Endothelial cell of umbilical vein (primary cell): Measurements from ENCODE around the gene TCERG1.

Experiments
- EZH2 ChIP-seq: IDR thresholded peaks from 2 replicates; pipeline ENCODE4 v1.6.1; 2012; ENCODE audit warnings: borderline replicate concordance, low read depth, mild to moderate bottlenecking, moderate library complexity, low read length, inconsistent platforms; ENCODE audit not compliant: severe bottlenecking
- FOS ChIP-seq: IDR thresholded peaks from 2 replicates; pipeline ENCODE4 v1.6.1; 2011; ENCODE audit warnings: mild to moderate bottlenecking, low read length, moderate library complexity, borderline replicate concordance; ENCODE audit not compliant: insufficient read depth
- GATA2 ChIP-seq: IDR thresholded peaks from 2 replicates; pipeline ENCODE4 v1.7.0; 2011; ENCODE audit warnings: low read depth, mild to moderate bottlenecking, moderate library complexity, mixed read lengths, low read length; ENCODE audit not compliant: insufficient read length, insufficient read depth
- JUN ChIP-seq: IDR thresholded peaks from 2 replicates; pipeline ENCODE4 v1.6.1; 2011; ENCODE audit warnings: borderline replicate concordance, low read depth; ENCODE audit not compliant: insufficient read length, insufficient read depth
- MYC ChIP-seq: IDR thresholded peaks from one replicate; pipeline ENCODE4 v1.6.1; 2011; ENCODE audit warnings: mild to moderate bottlenecking, low read depth, low read length
- POLR2A ChIP-seq: IDR thresholded peaks from 2 replicates; pipeline ENCODE4 v1.6.1; 2012; ENCODE audit warnings: low read depth, mild to moderate bottlenecking, control low read depth, low read length
- POLR2AphosphoS5 ChIP-seq: IDR thresholded peaks from 2 replicates; pipeline ENCODE4 v1.6.1; 2012; ENCODE audit warnings: low read depth, mild to moderate bottlenecking, control low read depth, low read length, moderate library complexity; ENCODE audit not compliant: insufficient read depth
- TF ChIP-seq, protein P1 (sequence below), 2 donors: IDR thresholded peaks; 1 replicate in 1 of 2; 2 replicates in 1 of 2; pipeline ENCODE4 v1.5.1; 2011; ENCODE audit warnings: low read length in 2 of 2, mild to moderate bottlenecking in 2 of 2, moderate library complexity in 2 of 2, control low read depth in 1 of 2, inconsistent platforms in 1 of 2, low read depth in 1 of 2; ENCODE audit not compliant: insufficient read depth in 1 of 2; ENCODE audit errors: extremely low read depth in 1 of 2
- TF ChIP-seq, protein P2 (sequence below): IDR thresholded peaks from 2 replicates; pipeline ENCODE4 v1.6.1; 2011; ENCODE audit not compliant: insufficient read depth, insufficient read length

DNA sequence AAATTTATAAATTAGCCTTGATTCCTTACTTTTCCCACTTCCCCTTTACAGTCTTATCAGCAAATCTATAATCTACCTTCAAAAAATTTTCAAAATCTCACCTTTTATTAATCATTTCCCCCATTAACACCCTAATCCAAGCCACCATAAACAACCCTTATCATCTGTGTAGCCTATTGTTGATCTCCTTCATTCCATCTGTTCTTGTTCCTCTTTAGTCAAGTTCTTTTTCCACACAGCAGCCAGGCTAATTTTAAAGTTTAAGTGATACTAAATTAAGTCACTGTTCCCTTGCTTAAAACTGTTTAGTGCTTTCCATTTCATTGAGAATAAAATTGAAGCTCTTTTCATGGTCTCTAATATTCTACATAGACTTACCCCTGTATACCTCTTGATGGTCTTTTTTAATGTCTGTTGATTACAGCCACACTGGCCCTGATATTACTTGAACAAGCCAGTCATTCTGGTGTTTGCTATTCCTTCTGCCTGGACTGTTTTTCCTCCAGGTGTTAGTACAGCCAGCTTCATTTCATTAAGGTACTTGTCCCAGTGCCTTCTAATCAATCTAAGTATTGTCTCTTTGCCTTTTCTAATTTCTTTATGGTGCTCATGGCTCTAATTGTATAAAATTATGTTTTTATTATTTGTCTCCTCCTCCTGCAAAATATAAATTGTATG lies 37.7 kb downstream of the TCERG1 start:
- TF ChIP-seq, protein P1, sequence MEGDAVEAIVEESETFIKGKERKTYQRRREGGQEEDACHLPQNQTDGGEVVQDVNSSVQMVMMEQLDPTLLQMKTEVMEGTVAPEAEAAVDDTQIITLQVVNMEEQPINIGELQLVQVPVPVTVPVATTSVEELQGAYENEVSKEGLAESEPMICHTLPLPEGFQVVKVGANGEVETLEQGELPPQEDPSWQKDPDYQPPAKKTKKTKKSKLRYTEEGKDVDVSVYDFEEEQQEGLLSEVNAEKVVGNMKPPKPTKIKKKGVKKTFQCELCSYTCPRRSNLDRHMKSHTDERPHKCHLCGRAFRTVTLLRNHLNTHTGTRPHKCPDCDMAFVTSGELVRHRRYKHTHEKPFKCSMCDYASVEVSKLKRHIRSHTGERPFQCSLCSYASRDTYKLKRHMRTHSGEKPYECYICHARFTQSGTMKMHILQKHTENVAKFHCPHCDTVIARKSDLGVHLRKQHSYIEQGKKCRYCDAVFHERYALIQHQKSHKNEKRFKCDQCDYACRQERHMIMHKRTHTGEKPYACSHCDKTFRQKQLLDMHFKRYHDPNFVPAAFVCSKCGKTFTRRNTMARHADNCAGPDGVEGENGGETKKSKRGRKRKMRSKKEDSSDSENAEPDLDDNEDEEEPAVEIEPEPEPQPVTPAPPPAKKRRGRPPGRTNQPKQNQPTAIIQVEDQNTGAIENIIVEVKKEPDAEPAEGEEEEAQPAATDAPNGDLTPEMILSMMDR (IDR thresholded peaks at IDR 0.05; ENCODE audit: extremely low read depth in 1 of 2, insufficient read depth in 1 of 2, low read depth in 1 of 2, low read length in 2 of 2): no peak
- TF ChIP-seq POLR2AphosphoS5 (no peak), MYC (no peak), POLR2A (no peak), EZH2 (no peak), GATA2 (no peak), FOS (no peak), JUN (no peak)
- TF ChIP-seq, protein P2, sequence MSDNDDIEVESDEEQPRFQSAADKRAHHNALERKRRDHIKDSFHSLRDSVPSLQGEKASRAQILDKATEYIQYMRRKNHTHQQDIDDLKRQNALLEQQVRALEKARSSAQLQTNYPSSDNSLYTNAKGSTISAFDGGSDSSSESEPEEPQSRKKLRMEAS: no peak
